AG04450 (cell line): ENCODE data around the gene XYLT1. TPM values are rescaled to one million over a fixed set of nuclear protein-coding genes. Genes with fewer than 3 reads are reported as not detected.

Experiments
- CTCF ChIA-PET: fragments of 300-600, 350-600 bp; formaldehyde crosslinking; extraction: SDS; loops from one replicate; lab custom pipeline; 2022; ENCODE audit warnings: antibody characterized with exemption, inconsistent platforms; lab: Charles Lee
- POLR2A ChIA-PET: fragments of 350-600 bp; formaldehyde crosslinking; extraction: SDS; loops from one replicate; lab custom pipeline; 2021; ENCODE audit warnings: antibody characterized with exemption, inconsistent platforms; lab: Yijun Ruan, JAX
- DNase-seq: peaks from one replicate; pipeline ENCODE4 v3.0.0-alpha.2; 2011; ENCODE audit warnings: low read depth, low spot score
- H3K27ac ChIP-seq: one replicate; pipeline ENCODE4 v1.5.1; 2012; ENCODE audit warnings: low read depth, low read length, control low read depth
- H3K27me3 ChIP-seq: one replicate; pipeline ENCODE4 v1.6.0; 2012; ENCODE audit warnings: low read length; ENCODE audit not compliant: control insufficient read depth, insufficient read depth
- H3K4me3 ChIP-seq: 2 replicates; pipeline ENCODE4 v1.5.1; 2011; ENCODE audit warnings: mild to moderate bottlenecking, low read depth, low read length, control low read depth
- H3K9me3 ChIP-seq: 2 replicates; pipeline ENCODE4 v1.5.1; 2012; ENCODE audit warnings: low read length; ENCODE audit not compliant: control insufficient read depth, insufficient read depth
- CTCF ChIP-seq: IDR thresholded peaks from 2 replicates; pipeline ENCODE4 v1.5.1; 2011; ENCODE audit warnings: low read depth, low read length, control low read depth, inconsistent platforms
- polyA plus RNA-seq: library from polyadenylated mRNA; depleted of rRNA; stranded (reverse); fragments of >200 nt; gene quantifications from 2 replicates; pipeline ENCODE4 v1.2.3, GENCODE V29; 2011

Gene XYLT1
- polyA plus RNA-seq, 1 experiment: 6.7 TPM

GRCh38 chr16:17138801-17139200, 332.0 kb downstream of the XYLT1 start:
- no peak for DNase-seq
- no peak for TF ChIP-seq CTCF
- Histone ChIP-seq H3K27me3 (no peaks in the 10 kb centered on the region), H3K27ac (no peak overlapping the region), H3K4me3 (no peak overlapping the region), H3K9me3 (no peaks in the 10 kb centered on the region; the same call in 1 of the 2 replicates)
- ChIA-PET POLR2A (no interaction called here), CTCF (no interaction called here)

GRCh38 chr16:17135439-17135838, 335.3 kb downstream of the XYLT1 start:
- DNase-seq: no peak
- no peak for TF ChIP-seq CTCF
- POLR2A ChIA-PET: interaction anchor here (0.5 kb wide), 1 partner anchor 262 kb away, joined by 9 read pairs; no protein-coding TSS in a partner anchor
- no peak overlapping the region for H3K27ac ChIP-seq
- CTCF ChIA-PET: interaction anchor here (0.6 to 0.7 kb wide), 5 partner anchors 188 to 1455 kb away, joined by 3 to 8 read pairs (median 4); no protein-coding TSS in a partner anchor
- H3K9me3 ChIP-seq: no peaks in the 10 kb centered on the region; the same call in 1 of the 2 replicates
- H3K27me3 ChIP-seq: no peaks in the 10 kb centered on the region
- H3K4me3 ChIP-seq: no peak overlapping the region

GRCh38 chr16:17134586-17134985, 336.2 kb downstream of the XYLT1 start:
- DNase-seq: no peak
- POLR2A ChIA-PET: no interaction called here
- no peak for TF ChIP-seq CTCF
- H3K4me3 ChIP-seq: no peak overlapping the region
- no peaks in the 10 kb centered on the region; the same call in 1 of the 2 replicates for H3K9me3 ChIP-seq
- no peak overlapping the region for H3K27ac ChIP-seq
- CTCF ChIA-PET: interaction anchor here (0.7 kb wide), 1 partner anchor 295 kb away, joined by 3 read pairs; no protein-coding TSS in a partner anchor
- H3K27me3 ChIP-seq: no peaks in the 10 kb centered on the region

- DNase-seq: no peak
- CTCF ChIA-PET: no interaction called here
- TF ChIP-seq CTCF: no peak
- Histone ChIP-seq H3K9me3 (no peaks in the 10 kb centered on the region; the same call in 1 of the 2 replicates), H3K4me3 (no peak overlapping the region), H3K27me3 (no peaks in the 10 kb centered on the region), H3K27ac (no peak overlapping the region)
- POLR2A ChIA-PET: no interaction called here
Measured at GRCh38 chr16:17133851-17134250, 336.9 kb downstream of the XYLT1 start.

GRCh38 chr16:17131351-17131750, 339.4 kb downstream of the XYLT1 start:
- Histone ChIP-seq H3K4me3 (no peak overlapping the region), H3K9me3 (no peaks in the 10 kb centered on the region), H3K27ac (no peak overlapping the region), H3K27me3 (no peaks in the 10 kb centered on the region)
- DNase-seq: no peak
- POLR2A ChIA-PET: no interaction called here
- CTCF ChIA-PET: no interaction called here
- peak; percentile 16; the same call in 1 of the 2 replicates for TF ChIP-seq CTCF
